WTC11 (cell line): ENCODE measurements around the gene HECW1. TPM values are rescaled to one million over a fixed set of nuclear protein-coding genes. Genes with fewer than 3 reads are reported as not detected.

Source experiments
- ATAC-seq: fragments of 200-7000 bp; cut with Tn5 transposase; 2 replicates; pipeline ENCODE4 v1.10.0; 2021; ENCODE audit warnings: mild to moderate bottlenecking, moderate library complexity
- CTCF ChIA-PET: fragments of 300-600 bp; sonication (Branson Sonifier 250); formaldehyde crosslinking; loops from one replicate; lab custom pipeline; 2021; ENCODE audit warnings: antibody characterized with exemption; lab: Charles Lee
- POLR2A ChIA-PET: fragments of 350-600 bp; sonication (Branson Sonifier 250); formaldehyde crosslinking; loops from one replicate; lab custom pipeline; 2021; ENCODE audit warnings: antibody characterized with exemption; lab: Charles Lee
- DNase-seq: peaks from one replicate; pipeline ENCODE4 v3.0.0; 2021; ENCODE audit warnings: low spot score
- H3K27ac Mint-ChIP-seq: 2 replicates; pipeline ENCODE4 v1.8.0; 2021; ENCODE audit warnings: mixed read lengths
- H3K27me3 Mint-ChIP-seq: 2 replicates; pipeline ENCODE4 v1.8.0; 2021; ENCODE audit warnings: low read depth, mild to moderate bottlenecking, moderate library complexity, mixed read lengths
- H3K36me3 Mint-ChIP-seq: 2 replicates; pipeline ENCODE4 v1.8.0; 2021; ENCODE audit warnings: mixed read lengths
- H3K4me1 Mint-ChIP-seq: 2 replicates; pipeline ENCODE4 v1.8.0; 2022; ENCODE audit warnings: mixed read lengths
- H3K4me3 Mint-ChIP-seq: 2 replicates; pipeline ENCODE4 v1.8.0; 2021; ENCODE audit warnings: mild to moderate bottlenecking, moderate library complexity, mixed read lengths
- H3K9me3 Mint-ChIP-seq: 2 replicates; pipeline ENCODE4 v1.8.0; 2021; ENCODE audit warnings: mixed read lengths
- ARID4B ChIP-seq: sonication (generic); formaldehyde crosslinking; IDR thresholded peaks from 2 replicates; pipeline ENCODE4 v1.8.0; 2023; ENCODE audit warnings: missing genetic modification reagents, mild to moderate bottlenecking, borderline replicate concordance
- ATF6 ChIP-seq: sonication (generic); formaldehyde crosslinking; IDR thresholded peaks from 2 replicates; pipeline ENCODE4 v1.8.1; 2023; ENCODE audit warnings: mild to moderate bottlenecking, missing genetic modification reagents
- CREB1 ChIP-seq: sonication (generic); formaldehyde crosslinking; IDR thresholded peaks from 2 replicates; pipeline ENCODE4 v1.8.0; 2023; ENCODE audit warnings: mild to moderate bottlenecking, missing genetic modification reagents
- ELF4 ChIP-seq: sonication (generic); formaldehyde crosslinking; IDR thresholded peaks from 2 replicates; pipeline ENCODE4 v1.8.1; 2022; ENCODE audit warnings: low read depth, mild to moderate bottlenecking, moderate library complexity, missing genetic modification reagents
- FOXP1 ChIP-seq: sonication (generic); formaldehyde crosslinking; IDR thresholded peaks from 2 replicates; pipeline ENCODE4 v1.8.0; 2022; ENCODE audit warnings: missing genetic modification reagents, mild to moderate bottlenecking, moderate library complexity, borderline replicate concordance
- GABPB1 ChIP-seq: sonication (generic); formaldehyde crosslinking; IDR thresholded peaks from 2 replicates; pipeline ENCODE4 v1.8.1; 2023; ENCODE audit warnings: mild to moderate bottlenecking, missing genetic modification reagents
- MAX ChIP-seq: sonication (generic); formaldehyde crosslinking; IDR thresholded peaks from 2 replicates; pipeline ENCODE4 v1.8.0; 2022; ENCODE audit warnings: mild to moderate bottlenecking, missing genetic modification reagents
- MYBL2 ChIP-seq: sonication (generic); formaldehyde crosslinking; IDR thresholded peaks from 2 replicates; pipeline ENCODE4 v1.8.1; 2023; ENCODE audit warnings: mild to moderate bottlenecking, moderate library complexity, missing genetic modification reagents
- NR3C1 ChIP-seq: sonication (generic); formaldehyde crosslinking; conservative IDR thresholded peaks from 2 replicates; pipeline ENCODE4 v1.8.1; 2023; ENCODE audit warnings: low read depth, mild to moderate bottlenecking, missing genetic modification reagents
- PRDM15 ChIP-seq: sonication (generic); formaldehyde crosslinking; IDR thresholded peaks from 2 replicates; pipeline ENCODE4 v1.8.0; 2022; ENCODE audit warnings: missing genetic modification reagents
- TCF7 ChIP-seq: sonication (generic); formaldehyde crosslinking; IDR thresholded peaks from 2 replicates; pipeline ENCODE4 v1.8.0; 2022; ENCODE audit warnings: mild to moderate bottlenecking, low read depth, missing genetic modification reagents, moderate library complexity
- TEAD1 ChIP-seq: sonication (generic); formaldehyde crosslinking; IDR thresholded peaks from 2 replicates; pipeline ENCODE4 v1.8.0; 2022; ENCODE audit warnings: mild to moderate bottlenecking, missing genetic modification reagents
- USF1 ChIP-seq: sonication (generic); formaldehyde crosslinking; IDR thresholded peaks from 2 replicates; pipeline ENCODE4 v1.8.0; 2022; ENCODE audit warnings: mild to moderate bottlenecking, missing genetic modification reagents
- ZBTB21 ChIP-seq: sonication (generic); formaldehyde crosslinking; IDR thresholded peaks from 2 replicates; pipeline ENCODE4 v1.8.1; 2023; ENCODE audit warnings: mild to moderate bottlenecking, missing genetic modification reagents, borderline replicate concordance
- ZBTB43 ChIP-seq: sonication (generic); formaldehyde crosslinking; IDR thresholded peaks from 2 replicates; pipeline ENCODE4 v1.8.1; 2023; ENCODE audit warnings: mild to moderate bottlenecking, missing genetic modification reagents
- ZNF121 ChIP-seq: sonication (generic); formaldehyde crosslinking; IDR thresholded peaks from 2 replicates; pipeline ENCODE4 v1.8.0; 2023; ENCODE audit warnings: missing genetic modification reagents
- total RNA-seq: library from RNA; stranded (reverse); gene quantifications from 3 replicates; pipeline ENCODE4 v1.2.3, GENCODE V29; 2021

HECW1 gene
- total RNA-seq, 1 experiment from 2014 or later, result 6.1 TPM

GRCh38 chr7:43467846-43468245 lies 355.4 kb downstream of the HECW1 start:
- POLR2A ChIA-PET, result no interaction called here
- ATAC-seq, result no peak
- DNase-seq, result no peak
- H3K27ac Mint-ChIP-seq, result no peak overlapping the region
- CTCF ChIA-PET, result no interaction called here
- H3K4me3 Mint-ChIP-seq, result no peak overlapping the region
- H3K4me1 Mint-ChIP-seq, result peaks cover 30% of the 10 kb centered on the region
- TF ChIP-seq USF1 (CRISPR knock-in tag) (no peak), CREB1 (CRISPR knock-in tag) (no peak), ATF6 (no peak), ARID4B (no peak), NR3C1 (CRISPR knock-in tag) (no peak), ELF4 (CRISPR knock-in tag) (no peak), MYBL2 (CRISPR knock-in tag) (no peak), GABPB1 (CRISPR knock-in tag) (no peak), ZBTB43 (no peak), PRDM15 (no peak), ZNF121 (CRISPR knock-in tag) (no peak), TCF7 (CRISPR knock-in tag) (no peak), ZBTB21 (CRISPR knock-in tag) (no peak)
- H3K9me3 Mint-ChIP-seq, result no peaks in the 10 kb centered on the region
- H3K36me3 Mint-ChIP-seq, result no peaks in the 10 kb centered on the region
- no peaks in the 10 kb centered on the region for H3K27me3 Mint-ChIP-seq

- H3K36me3 Mint-ChIP-seq, result no peaks in the 10 kb centered on the region
- CTCF ChIA-PET, result interaction anchor here (1.0 kb wide), 1 partner anchor 32 kb away, joined by 3 read pairs; no protein-coding TSS in a partner anchor
- H3K9me3 Mint-ChIP-seq, result no peaks in the 10 kb centered on the region
- POLR2A ChIA-PET, result no interaction called here
- ATAC-seq (no peak), DNase-seq (no peak)
- no peaks in the 10 kb centered on the region for H3K27me3 Mint-ChIP-seq
- no peak overlapping the region for H3K4me3 Mint-ChIP-seq
- no peak overlapping the region for H3K27ac Mint-ChIP-seq
- H3K4me1 Mint-ChIP-seq, result peaks cover 28% of the 10 kb centered on the region
- TF ChIP-seq MYBL2 (CRISPR knock-in tag) (no peak), USF1 (CRISPR knock-in tag) (no peak), ATF6 (no peak), FOXP1 (CRISPR knock-in tag) (no peak), TEAD1 (CRISPR knock-in tag) (no peak), MAX (CRISPR knock-in tag) (no peak)
Observed at GRCh38 chr7:43469051-43469450, 356.6 kb downstream of the HECW1 start.
